HEK293T (cell line): ENCODE measurements around the gene CLEC2A.

Source experiments
- BHLHE40 ChIP-seq: fragments of 450-650 bp; IDR thresholded peaks from 2 replicates; pipeline ENCODE4 v1.6.1; 2016; ENCODE audit warnings: mild to moderate bottlenecking, moderate library complexity, borderline replicate concordance
- CTBP1 ChIP-seq: fragments of 450-650 bp; IDR thresholded peaks from 2 replicates; pipeline ENCODE4 v1.6.1; 2016; ENCODE audit warnings: borderline replicate concordance
- ELF4 ChIP-seq: fragments of 450-650 bp; IDR thresholded peaks from 2 replicates; pipeline ENCODE4 v1.6.1; 2017; ENCODE audit warnings: antibody characterized with exemption
- FOXK2 ChIP-seq: fragments of 450-650 bp; IDR thresholded peaks from 2 replicates; pipeline ENCODE4 v1.6.1; 2016; ENCODE audit warnings: mild to moderate bottlenecking
- FOXM1 ChIP-seq: fragments of 450-650 bp; IDR thresholded peaks from 2 replicates; pipeline ENCODE4 v1.6.1; 2017; ENCODE audit warnings: mild to moderate bottlenecking, borderline replicate concordance
- HDGF ChIP-seq: fragments of 450-650 bp; IDR thresholded peaks from 2 replicates; pipeline ENCODE4 v1.6.1; 2017; ENCODE audit warnings: antibody characterized with exemption, borderline replicate concordance
- SP1 ChIP-seq: fragments of 450-650 bp; IDR thresholded peaks from 2 replicates; pipeline ENCODE4 v1.6.1; 2017
- SUZ12 ChIP-seq: fragments of 450-650 bp; IDR thresholded peaks from 2 replicates; pipeline ENCODE4 v1.6.1; 2016; ENCODE audit warnings: mild to moderate bottlenecking

GRCh38 chr12:9881246-9881645 lies 50.9 kb downstream of the CLEC2A start, which contains the start of gene KLRF2:
- no peak for TF ChIP-seq CTBP1
- TF ChIP-seq SP1, result no peak
- TF ChIP-seq BHLHE40, result no peak
- TF ChIP-seq SUZ12, result no peak
- no peak for TF ChIP-seq HDGF
- no peak for TF ChIP-seq FOXK2
- no peak for TF ChIP-seq FOXM1
- no peak for TF ChIP-seq ELF4
